Kasumi-1 (cell line): ENCODE results near the gene ELOVL5.
"Not testable (repeated sequence)": the region's sequence is repeated elsewhere in the genome, so short reads cannot be mapped to it uniquely, and the experiment has no call there.

Experiments
- DNase-seq, 2 experiments: peaks; one replicate each; lab custom pipeline; 2025; lab: John Stamatoyannopoulos, UW

Gene ELOVL5

GRCh38 chr6:53348371-53349208 is at the start of gene ELOVL5:
TSS of gene ELOVL5 (minus strand) at chr6:53348950. CDS start at chr6:53295699, 53,251 bp downstream.
- peak; percentile 89 to 91 for DNase-seq

GRCh38 chr6:53397283-53397682 is 48.5 kb upstream of the ELOVL5 start:
- no peak for DNase-seq

- DNase-seq: no peak
Measured at GRCh38 chr6:53395986-53396385, 47.2 kb upstream of the ELOVL5 start.

GRCh38 chr6:53394704-53395103 is 46.0 kb upstream of the ELOVL5 start:
- no peak for DNase-seq

- DNase-seq: no peak
Measured at GRCh38 chr6:53391170-53391569, 42.4 kb upstream of the ELOVL5 start.

- no peak for DNase-seq
Measured at GRCh38 chr6:53390010-53390409, 41.3 kb upstream of the ELOVL5 start.

- DNase-seq: not testable (repeated sequence)
Measured at GRCh38 chr6:53388615-53389014, 39.9 kb upstream of the ELOVL5 start.

GRCh38 chr6:53382421-53382820 is 33.7 kb upstream of the ELOVL5 start:
- DNase-seq: no peak

- DNase-seq: no peak
Measured at GRCh38 chr6:53378208-53378607, 29.5 kb upstream of the ELOVL5 start.

- DNase-seq: no peak
Measured at GRCh38 chr6:53377793-53378192, 29.0 kb upstream of the ELOVL5 start.

GRCh38 chr6:53377289-53377688 is 28.5 kb upstream of the ELOVL5 start:
- DNase-seq: no peak

GRCh38 chr6:53376661-53377226 is 28.0 kb upstream of the ELOVL5 start:
- DNase-seq: no peak

GRCh38 chr6:53375847-53376246 is 27.1 kb upstream of the ELOVL5 start:
- no peak for DNase-seq

- DNase-seq: no peak
Measured at GRCh38 chr6:53373638-53374037, 24.9 kb upstream of the ELOVL5 start.

GRCh38 chr6:53369876-53370515 is 21.2 kb upstream of the ELOVL5 start:
- DNase-seq: no peak

GRCh38 chr6:53369051-53369450 is 20.3 kb upstream of the ELOVL5 start:
- DNase-seq: no peak

- DNase-seq: no peak
Measured at GRCh38 chr6:53366128-53366641, 17.4 kb upstream of the ELOVL5 start.

- DNase-seq: no peak
Measured at GRCh38 chr6:53363341-53364079, 14.8 kb upstream of the ELOVL5 start.

GRCh38 chr6:53361549-53362031 is 12.8 kb upstream of the ELOVL5 start:
- DNase-seq: no peak

GRCh38 chr6:53360093-53360912 is 11.6 kb upstream of the ELOVL5 start:
- DNase-seq: no peak

- DNase-seq: no peak
Measured at GRCh38 chr6:53359843-53360092, 11.0 kb upstream of the ELOVL5 start.
